Endometrial microvascular endothelial cells (primary cell): Measurements from ENCODE around the gene SFN. TPM values are rescaled to one million over a fixed set of nuclear protein-coding genes. Genes with fewer than 3 reads are reported as not detected.
"Not testable (repeated sequence)": the region's sequence is repeated elsewhere in the genome, so short reads cannot be mapped to it uniquely, and the experiment has no call there.

Experiments used
- in situ Hi-C: cut with HindIII; loops from 2 replicates; pipeline ENCODE4 v1.10.0; 2017; ENCODE audit warnings: low sequenced_read_pairs, low pct_unique_long_range_greater_than_20kb; ENCODE audit errors: inconsistent ontology term
- total RNA-seq: library from RNA; depleted of rRNA; stranded (reverse); fragments of >200 nt; gene quantifications from one replicate; pipeline ENCODE4 v1.2.3, GENCODE V29; 2015; ENCODE audit errors: inconsistent ontology term

Gene SFN
- total RNA-seq, result 3.1 TPM

- in situ Hi-C loops, result no loop called here
Observed at GRCh38 chr1:26862781-26863684, at the start of gene SFN. Gene SFN (plus strand): TSS chr1:26863149. CDS start chr1:26863213, 64 bp downstream.

- in situ Hi-C loops, result no loop called here
Observed at GRCh38 chr1:26814377-26814776, 48.6 kb upstream of the SFN start.

GRCh38 chr1:26814893-26815292 is 48.1 kb upstream of the SFN start:
- in situ Hi-C loops, result no loop called here

GRCh38 chr1:26820784-26821269 is 42.1 kb upstream of the SFN start:
- in situ Hi-C loops, result no loop called here

GRCh38 chr1:26822737-26823395 is 40.1 kb upstream of the SFN start:
- in situ Hi-C loops, result no loop called here

GRCh38 chr1:26824731-26825130 is 38.2 kb upstream of the SFN start:
- in situ Hi-C loops, result no loop called here

- in situ Hi-C loops, result no loop called here
Observed at GRCh38 chr1:26826261-26827105, 36.5 kb upstream of the SFN start, which contains the start of gene ZDHHC18. Gene ZDHHC18 (plus strand): TSS chr1:26826688. CDS start chr1:26826805, 117 bp downstream.

GRCh38 chr1:26827106-26827604 is 35.8 kb upstream of the SFN start:
- in situ Hi-C loops, result no loop called here

GRCh38 chr1:26827663-26828062 is 35.3 kb upstream of the SFN start:
- in situ Hi-C loops, result no loop called here

GRCh38 chr1:26828411-26828991 is 34.4 kb upstream of the SFN start:
- in situ Hi-C loops, result no loop called here

GRCh38 chr1:26829184-26829911 is 33.6 kb upstream of the SFN start:
- in situ Hi-C loops, result no loop called here

GRCh38 chr1:26831059-26831458 is 31.9 kb upstream of the SFN start:
- in situ Hi-C loops, result no loop called here

- in situ Hi-C loops, result no loop called here
Observed at GRCh38 chr1:26831546-26832248, 31.3 kb upstream of the SFN start.

- in situ Hi-C loops, result no loop called here
Observed at GRCh38 chr1:26832249-26832960, 30.5 kb upstream of the SFN start.

- in situ Hi-C loops, result no loop called here
Observed at GRCh38 chr1:26833432-26834405, 29.2 kb upstream of the SFN start.

GRCh38 chr1:26837665-26838064 is 25.3 kb upstream of the SFN start:
- in situ Hi-C loops, result not testable (repeated sequence)
